Measurements from ENCODE around the gene PRR16.

Gene PRR16

GRCh38 chr5:120461251-120461650, 2.8 kb upstream of the PRR16 start:
- DNase-seq (ENCODE audit: extremely low read depth in 1 of 2, low read depth in 1 of 2) = no peak

GRCh38 chr5:120463006-120463680, 957 bp upstream of the PRR16 start:
- no peak for DNase-seq (ENCODE audit: extremely low read depth in 1 of 2, low read depth in 1 of 2)

GRCh38 chr5:120464627-120465435, 731 bp downstream of the PRR16 start:
- no peak for DNase-seq (ENCODE audit: extremely low read depth in 1 of 2, low read depth in 1 of 2)

- no peak for DNase-seq (ENCODE audit: extremely low read depth in 1 of 2, low read depth in 1 of 2)
These were observed 1.4 kb downstream of the PRR16 start for GRCh38 chr5:120465436-120465961.

- DNase-seq (ENCODE audit: extremely low read depth in 1 of 2, low read depth in 1 of 2) = no peak
These were observed 2.4 kb downstream of the PRR16 start for GRCh38 chr5:120466341-120467006.

- DNase-seq (ENCODE audit: extremely low read depth in 1 of 2, low read depth in 1 of 2) = no peak
These were observed 7.9 kb downstream of the PRR16 start for GRCh38 chr5:120471971-120472370.

- DNase-seq (ENCODE audit: extremely low read depth in 1 of 2, low read depth in 1 of 2) = no peak
These were observed 8.8 kb downstream of the PRR16 start for GRCh38 chr5:120472911-120473310.

GRCh38 chr5:120473332-120473731, 9.2 kb downstream of the PRR16 start:
- DNase-seq (ENCODE audit: extremely low read depth in 1 of 2, low read depth in 1 of 2) = no peak

GRCh38 chr5:120476063-120476462, 12.0 kb downstream of the PRR16 start:
- DNase-seq (ENCODE audit: extremely low read depth in 1 of 2, low read depth in 1 of 2) = no peak

GRCh38 chr5:120479066-120479465, 15.0 kb downstream of the PRR16 start:
- DNase-seq (ENCODE audit: extremely low read depth in 1 of 2, low read depth in 1 of 2) = no peak

GRCh38 chr5:120499876-120500563, 35.9 kb downstream of the PRR16 start:
- no peak for DNase-seq (ENCODE audit: extremely low read depth in 1 of 2, low read depth in 1 of 2)

- DNase-seq (ENCODE audit: extremely low read depth in 1 of 2, low read depth in 1 of 2) = no peak
These were observed 38.4 kb downstream of the PRR16 start for GRCh38 chr5:120502531-120502930.

- no peak for DNase-seq (ENCODE audit: extremely low read depth in 1 of 2, low read depth in 1 of 2)
These were observed 39.2 kb downstream of the PRR16 start for GRCh38 chr5:120503341-120503740.

- no peak for DNase-seq (ENCODE audit: extremely low read depth in 1 of 2, low read depth in 1 of 2)
These were observed 40.0 kb downstream of the PRR16 start for GRCh38 chr5:120504057-120504456.

- DNase-seq (ENCODE audit: extremely low read depth in 1 of 2, low read depth in 1 of 2) = no peak
These were observed 43.1 kb downstream of the PRR16 start for GRCh38 chr5:120507197-120507596.

GRCh38 chr5:120507800-120508463, 43.8 kb downstream of the PRR16 start:
- no peak for DNase-seq (ENCODE audit: extremely low read depth in 1 of 2, low read depth in 1 of 2)

- no peak for DNase-seq (ENCODE audit: extremely low read depth in 1 of 2, low read depth in 1 of 2)
These were observed 45.0 kb downstream of the PRR16 start for GRCh38 chr5:120509053-120509452.

- no peak for DNase-seq (ENCODE audit: extremely low read depth in 1 of 2, low read depth in 1 of 2)
These were observed 46.1 kb downstream of the PRR16 start for GRCh38 chr5:120510098-120510637.

GRCh38 chr5:120510994-120511686, 47.0 kb downstream of the PRR16 start:
- DNase-seq (ENCODE audit: extremely low read depth in 1 of 2, low read depth in 1 of 2) = no peak

- DNase-seq (ENCODE audit: extremely low read depth in 1 of 2, low read depth in 1 of 2) = no peak
These were observed 48.0 kb downstream of the PRR16 start for GRCh38 chr5:120512068-120512467.
